ENCODE results near the gene PARVG. TPM values are rescaled to one million over a fixed set of nuclear protein-coding genes. Genes with fewer than 3 reads are reported as not detected.

PARVG gene
- total and polyA plus RNA-seq, 10 of the 15 experiments (the other 5 are each of a cell fraction or from before 2014, with no cell fraction given) = 6.3 to 123 (median 71.9) TPM

DNA sequence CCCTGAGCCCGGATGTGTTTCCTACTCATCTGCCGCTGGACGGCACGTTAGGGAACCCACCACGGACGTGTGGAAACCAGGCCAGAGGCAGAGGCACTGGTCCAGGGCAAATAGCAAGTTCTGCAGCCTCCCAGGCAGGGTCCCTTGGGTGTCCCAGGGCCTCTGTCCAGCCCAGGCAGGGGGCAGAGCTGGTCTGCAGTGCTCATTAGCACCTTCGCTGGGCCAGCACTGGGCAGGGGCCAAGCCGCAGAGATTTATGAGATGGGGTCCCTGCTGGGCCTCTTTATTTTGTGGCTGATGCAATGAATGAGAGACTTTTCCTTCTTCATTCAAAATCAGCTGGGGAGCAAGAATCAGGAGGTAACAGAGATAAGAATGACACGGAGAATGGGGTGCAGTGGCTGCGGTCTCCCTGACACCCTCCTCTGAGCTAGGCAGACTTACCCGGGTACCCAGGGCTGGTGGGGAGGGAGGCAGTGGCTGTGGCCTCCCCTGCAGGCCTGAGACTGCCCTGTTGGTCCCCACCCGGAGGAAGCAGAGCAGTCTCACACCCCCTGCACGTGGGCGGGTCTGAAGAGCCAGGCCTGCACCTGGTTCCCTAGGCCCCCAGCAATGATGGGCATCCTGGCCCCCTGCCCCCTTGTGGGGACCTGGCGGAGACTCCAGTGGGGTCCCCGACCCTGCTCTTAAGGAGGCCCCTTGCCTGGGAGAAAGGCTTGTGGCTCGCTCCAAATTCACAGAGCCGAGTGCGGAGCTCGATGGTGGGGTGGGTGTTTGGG is 14.0 kb upstream of the PARVG start:
- Histone ChIP-seq H3K4me3 (no peak overlapping the region), H3K9me3 (replicated peaks; ENCODE audit: control insufficient read depth, insufficient read depth, low read length) (no peaks in the 10 kb centered on the region), H4K20me1 (ENCODE audit: control insufficient read depth, insufficient read depth) (no peaks in the 10 kb centered on the region), H3K79me2 (ENCODE audit: control insufficient read depth, insufficient read depth, low read length) (no peaks in the 10 kb centered on the region), H3K4me2 (ENCODE audit: control insufficient read depth, insufficient read depth) (no peak overlapping the region), H3K27ac (ENCODE audit: control insufficient read depth, insufficient read depth) (no peak overlapping the region), H2AFZ (ENCODE audit: control insufficient read depth, low read depth, low read length) (no peak overlapping the region), H3K9ac (ENCODE audit: control insufficient read depth, insufficient read depth, low read length) (no peak overlapping the region), H3K36me3 (ENCODE audit: control insufficient read depth in 2 of 2, insufficient read depth in 2 of 2, low read length in 1 of 2) (peaks cover 5 to 9% of the 10 kb centered on the region in 2 experiments; a peak in 3 of 4 replicates), H3K4me1 (ENCODE audit: control insufficient read depth, insufficient read depth, low read length) (peaks cover 3% of the 10 kb centered on the region; the same call in 1 of the 2 replicates), H3K27me3 (replicated peaks in 1 of 2; ENCODE audit: control insufficient read depth in 2 of 2, insufficient read depth in 2 of 2, low read length in 1 of 2) (no peaks in the 10 kb centered on the region)
- no peak for DNase-seq (ENCODE audit: low read depth, low spot score)
- BruUV-seq (replicated peaks) = no TSS peak
- TF ChIP-seq ZBTB40 (IDR thresholded peaks at IDR 0.05; ENCODE audit: borderline replicate concordance) = no peak
- no peak for TF ChIP-seq HDAC2 (IDR thresholded peaks at IDR 0.05)
- TF ChIP-seq RAD21 (IDR thresholded peaks at IDR 0.05; ENCODE audit: insufficient read depth, low read depth, low read length) = no peak
- TF ChIP-seq BMI1 (IDR thresholded peaks at IDR 0.05; ENCODE audit: borderline replicate concordance) = no peak
- TF ChIP-seq, protein P1, sequence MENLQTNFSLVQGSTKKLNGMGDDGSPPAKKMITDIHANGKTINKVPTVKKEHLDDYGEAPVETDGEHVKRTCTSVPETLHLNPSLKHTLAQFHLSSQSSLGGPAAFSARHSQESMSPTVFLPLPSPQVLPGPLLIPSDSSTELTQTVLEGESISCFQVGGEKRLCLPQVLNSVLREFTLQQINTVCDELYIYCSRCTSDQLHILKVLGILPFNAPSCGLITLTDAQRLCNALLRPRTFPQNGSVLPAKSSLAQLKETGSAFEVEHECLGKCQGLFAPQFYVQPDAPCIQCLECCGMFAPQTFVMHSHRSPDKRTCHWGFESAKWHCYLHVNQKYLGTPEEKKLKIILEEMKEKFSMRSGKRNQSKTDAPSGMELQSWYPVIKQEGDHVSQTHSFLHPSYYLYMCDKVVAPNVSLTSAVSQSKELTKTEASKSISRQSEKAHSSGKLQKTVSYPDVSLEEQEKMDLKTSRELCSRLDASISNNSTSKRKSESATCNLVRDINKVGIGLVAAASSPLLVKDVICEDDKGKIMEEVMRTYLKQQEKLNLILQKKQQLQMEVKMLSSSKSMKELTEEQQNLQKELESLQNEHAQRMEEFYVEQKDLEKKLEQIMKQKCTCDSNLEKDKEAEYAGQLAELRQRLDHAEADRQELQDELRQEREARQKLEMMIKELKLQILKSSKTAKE (IDR thresholded peaks at IDR 0.05; ENCODE audit: low read depth, poor library complexity, severe bottlenecking) = no peak
- TF ChIP-seq BHLHE40 (IDR thresholded peaks at IDR 0.05; ENCODE audit: borderline replicate concordance in 1 of 2, low read depth in 2 of 2, low read length in 1 of 2) = no peak
- no peak for TF ChIP-seq TCF12 (IDR thresholded peaks at IDR 0.05; ENCODE audit: low read depth, low read length)
- TF ChIP-seq, protein P2, sequence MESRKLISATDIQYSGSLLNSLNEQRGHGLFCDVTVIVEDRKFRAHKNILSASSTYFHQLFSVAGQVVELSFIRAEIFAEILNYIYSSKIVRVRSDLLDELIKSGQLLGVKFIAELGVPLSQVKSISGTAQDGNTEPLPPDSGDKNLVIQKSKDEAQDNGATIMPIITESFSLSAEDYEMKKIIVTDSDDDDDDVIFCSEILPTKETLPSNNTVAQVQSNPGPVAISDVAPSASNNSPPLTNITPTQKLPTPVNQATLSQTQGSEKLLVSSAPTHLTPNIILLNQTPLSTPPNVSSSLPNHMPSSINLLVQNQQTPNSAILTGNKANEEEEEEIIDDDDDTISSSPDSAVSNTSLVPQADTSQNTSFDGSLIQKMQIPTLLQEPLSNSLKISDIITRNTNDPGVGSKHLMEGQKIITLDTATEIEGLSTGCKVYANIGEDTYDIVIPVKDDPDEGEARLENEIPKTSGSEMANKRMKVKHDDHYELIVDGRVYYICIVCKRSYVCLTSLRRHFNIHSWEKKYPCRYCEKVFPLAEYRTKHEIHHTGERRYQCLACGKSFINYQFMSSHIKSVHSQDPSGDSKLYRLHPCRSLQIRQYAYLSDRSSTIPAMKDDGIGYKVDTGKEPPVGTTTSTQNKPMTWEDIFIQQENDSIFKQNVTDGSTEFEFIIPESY (IDR thresholded peaks at IDR 0.05) = no peak
- no peak for TF ChIP-seq ZZZ3 (IDR thresholded peaks at IDR 0.05; ENCODE audit: control insufficient read depth, insufficient read length, low read depth)
- no peak for TF ChIP-seq ZNF217 (IDR thresholded peaks at IDR 0.05)
- ChIA-PET POLR2A (interaction anchor here (0.6 kb wide), 1 partner anchor 10 kb away, joined by 5 read pairs; no protein-coding TSS in a partner anchor), SMC1A (ENCODE audit: uncharacterized antibody, unreplicated experiment) (no interaction called here), RAD21 (ENCODE audit: unreplicated experiment) (no interaction called here), CTCF (no interaction called here)
- no peak for FAIRE-seq
- intact Hi-C loops (cut with micrococcal nuclease; ENCODE audit: unreplicated experiment) (no loop called here), in situ Hi-C loops (cut with MboI) (no loop called here)
- no peak for ATAC-seq
- WGBS (ENCODE audit: insufficient coverage, insufficient replicate concordance, low lambda C conversion rate, missing lambda C conversion rate) = 87% methylated on average over 20 of the region's 20 CpGs

All from GM12878 (cell line).